HCT116 (cell line): Measurements from ENCODE around the gene NSD2. TPM values are rescaled to one million over a fixed set of nuclear protein-coding genes. Genes with fewer than 3 reads are reported as not detected.

Experiments used
- ATAC-seq: fragments of 200-7000 bp; cut with Tn5 transposase; 2 replicates; pipeline ENCODE4 v1.9.1; 2020; ENCODE audit warnings: mild to moderate bottlenecking, moderate library complexity
- BruUV-seq: library from RNA; stranded (reverse); fragments of 400-500 nt; replicated peaks from 2 replicates; lab custom pipeline; 2021; lab: Mats Ljungman, UMichigan
- CTCF ChIA-PET: fragments of 300-600 bp; sonication (Branson Sonifier 250); formaldehyde crosslinking; loops from one replicate; lab custom pipeline; 2021; ENCODE audit warnings: antibody characterized with exemption; lab: Charles Lee
- POLR2A ChIA-PET: fragments of 300-600, 350-600 bp; sonication (Branson Sonifier 250); formaldehyde crosslinking; loops from one replicate; lab custom pipeline; 2021; ENCODE audit warnings: antibody characterized with exemption; lab: Charles Lee
- RAD21 ChIA-PET, 2 experiments: fragments of 300-600 bp; sonication (Branson Sonifier 250); formaldehyde crosslinking; loops; one replicate each; lab custom pipeline; 2023; ENCODE audit warnings: low total read pairs in 2 of 2; ENCODE audit not compliant: uncharacterized antibody in 2 of 2, unreplicated experiment in 2 of 2, low non-redundant PET in 1 of 2; lab: Charles Lee
- DNase-seq: peaks from one replicate; pipeline ENCODE4 v3.0.0-alpha.2; 2010; ENCODE audit warnings: low read depth, low spot score
- H2AFZ ChIP-seq: fragments of 200-600 bp; shearing (Covaris generic), sonication (generic); 2 replicates; pipeline ENCODE4 v1.6.1; 2017; ENCODE audit warnings: low read depth, mixed run types, mixed read lengths, antibody characterized with exemption, low read length; ENCODE audit not compliant: poor library complexity, severe bottlenecking
- H3K27ac ChIP-seq: 2 replicates; pipeline ENCODE4 v1.5.1; 2012; ENCODE audit warnings: low read depth, low read length
- H3K27me3 ChIP-seq: fragments of 200-600 bp; sonication (generic); 2 replicates; pipeline ENCODE4 v1.6.1; 2016; ENCODE audit warnings: mixed run types, low read length, mixed read lengths; ENCODE audit not compliant: insufficient read depth
- H3K36me3 ChIP-seq, 2 experiments: fragments of 200-500 bp in 1 of 2; fragments of 200-600 bp in 1 of 2; sonication (Bioruptor generic) in 1 of 2; sonication (generic) in 1 of 2; 2 replicates each; pipeline versions ENCODE4 v1.5.1 to v1.6.1; 2014 to 2016; ENCODE audit warnings: low read length in 2 of 2, inconsistent platforms in 1 of 2, mixed read lengths in 1 of 2, mixed run types in 1 of 2; ENCODE audit not compliant: insufficient read depth in 2 of 2, control insufficient read depth in 1 of 2
- H3K4me1 ChIP-seq, 2 experiments: fragments of 200-600 bp in 1 of 2; sonication (generic) in 1 of 2; 2 replicates each; pipeline versions ENCODE4 v1.5.1 to v1.6.1; 2012 to 2017; ENCODE audit warnings: low read length in 2 of 2, inconsistent platforms in 1 of 2, mild to moderate bottlenecking in 1 of 2, mixed read lengths in 1 of 2, mixed run types in 1 of 2, moderate library complexity in 1 of 2; ENCODE audit not compliant: insufficient read depth in 2 of 2, control insufficient read depth in 1 of 2
- H3K4me2 ChIP-seq: fragments of 200-600 bp; sonication (generic); 2 replicates; pipeline ENCODE4 v1.6.1; 2017; ENCODE audit warnings: mixed run types, low read length, mixed read lengths
- H3K4me3 ChIP-seq, 2 experiments: fragments of 200-600 bp in 1 of 2; sonication (generic) in 1 of 2; replicated peaks in 1 of 2; 2 replicates each; pipeline ENCODE4 v1.5.1; 2011 to 2016; ENCODE audit warnings: low read length in 2 of 2, control low read depth in 1 of 2, low read depth in 1 of 2, mild to moderate bottlenecking in 1 of 2, mixed read lengths in 1 of 2, mixed run types in 1 of 2
- H3K79me2 ChIP-seq: fragments of 200-600 bp; sonication (generic); 2 replicates; pipeline ENCODE4 v1.6.1; 2017; ENCODE audit warnings: mild to moderate bottlenecking, mixed run types, low read length, moderate library complexity, mixed read lengths; ENCODE audit not compliant: insufficient read depth
- H3K9ac ChIP-seq: fragments of 200-600 bp; sonication (generic); 2 replicates; pipeline ENCODE4 v1.6.1; 2016; ENCODE audit warnings: low read length, mixed read lengths
- H3K9me2 ChIP-seq: fragments of 200-600 bp; sonication (generic), shearing (Covaris generic); 2 replicates; pipeline ENCODE4 v1.6.1; 2017; ENCODE audit warnings: mixed run types, mild to moderate bottlenecking, moderate library complexity; ENCODE audit not compliant: insufficient read depth
- H3K9me3 ChIP-seq, 2 experiments: fragments of 200-500 bp in 1 of 2; fragments of 200-600 bp in 1 of 2; sonication (Bioruptor generic) in 1 of 2; sonication (generic) in 1 of 2; 2 replicates each; pipeline ENCODE4 v1.6.1; 2014 to 2017; ENCODE audit warnings: low read length in 2 of 2, mixed read lengths in 2 of 2, inconsistent platforms in 1 of 2, low read depth in 1 of 2, mild to moderate bottlenecking in 1 of 2, mixed run types in 1 of 2, moderate library complexity in 1 of 2; ENCODE audit not compliant: control insufficient read depth in 1 of 2, insufficient read depth in 1 of 2
- H4K20me1 ChIP-seq: fragments of 200-600 bp; sonication (generic), shearing (Covaris generic); 2 replicates; pipeline ENCODE4 v1.6.1; 2017; ENCODE audit warnings: mixed run types, mild to moderate bottlenecking, moderate library complexity; ENCODE audit not compliant: insufficient read depth
- ATF3 ChIP-seq: IDR thresholded peaks from 2 replicates; pipeline ENCODE4 v1.6.1; 2012
- CEBPB ChIP-seq: IDR thresholded peaks from 2 replicates; pipeline ENCODE4 v1.6.1; 2012; ENCODE audit warnings: low read depth
- EZH2 ChIP-seq: fragments of 200-600 bp; sonication (generic); IDR thresholded peaks from 2 replicates; pipeline ENCODE4 v1.6.1; 2017; ENCODE audit warnings: antibody characterized with exemption, mixed run types
- EZH2phosphoT487 ChIP-seq: fragments of 200-600 bp; IDR thresholded peaks from 2 replicates; pipeline ENCODE4 v1.6.1; 2018; ENCODE audit warnings: antibody characterized with exemption, borderline replicate concordance
- FOSL1 ChIP-seq: IDR thresholded peaks from 2 replicates; pipeline ENCODE4 v1.6.1; 2012; ENCODE audit warnings: low read depth
- JUND ChIP-seq: IDR thresholded peaks from 2 replicates; pipeline ENCODE4 v1.6.1; 2012
- POLR2A ChIP-seq: IDR thresholded peaks from 2 replicates; pipeline ENCODE4 v1.7.0; 2011; ENCODE audit warnings: borderline replicate concordance; ENCODE audit not compliant: insufficient read depth, insufficient read length; ENCODE audit errors: extremely low read depth
- POLR2AphosphoS5 ChIP-seq: IDR thresholded peaks from 2 replicates; pipeline ENCODE4 v1.6.1; 2011; ENCODE audit warnings: mild to moderate bottlenecking, low read depth, low read length, moderate library complexity
- REST ChIP-seq: IDR thresholded peaks from 2 replicates; pipeline ENCODE4 v1.6.1; 2012; ENCODE audit warnings: low read depth
- SP1 ChIP-seq: IDR thresholded peaks from 2 replicates; pipeline ENCODE4 v1.6.1; 2012; ENCODE audit warnings: low read depth
- ZBTB33 ChIP-seq: IDR thresholded peaks from 2 replicates; pipeline ENCODE4 v1.6.1; 2011; ENCODE audit warnings: mild to moderate bottlenecking, low read length, moderate library complexity; ENCODE audit not compliant: insufficient replicate concordance; ENCODE audit errors: extremely low read depth
- intact Hi-C: fragments of 100-400 bp; cut with micrococcal nuclease; formaldehyde crosslinking; loops from 2 replicates; pipeline ENCODE4 v1.10.0; 2022
- total RNA-seq: library from RNA; stranded (reverse); gene quantifications from one replicate; pipeline ENCODE4 v1.2.1, GENCODE V29; 2021; ENCODE audit not compliant: unreplicated experiment

The NSD2 gene
- total RNA-seq, 1 experiment from 2014 or later = 145 TPM

- ChIA-PET CTCF (interaction anchor here (1.4 kb wide), 1 partner anchor 49 kb away, joined by 3 read pairs; no protein-coding TSS in a partner anchor), RAD21 (interaction anchor here in 1 of 2 experiments (0.6 kb wide), 1 partner anchor 187 kb away, joined by 5 read pairs; no protein-coding TSS in a partner anchor), POLR2A (no interaction called here)
- H3K9me2 ChIP-seq = no peaks in the 10 kb centered on the region
- no TSS peak for BruUV-seq
- DNase-seq (no peak), ATAC-seq (no peak)
- H3K4me2 ChIP-seq = no peak overlapping the region
- H3K36me3 ChIP-seq = peaks cover 5 to 36% of the 10 kb centered on the region in 2 experiments; a peak in 2 of 4 replicates
- H3K9me3 ChIP-seq = no peaks in the 10 kb centered on the region
- TF ChIP-seq EZH2phosphoT487 (no peak), ZBTB33 (no peak), CEBPB (no peak), FOSL1 (no peak), EZH2 (no peak), SP1 (no peak), REST (no peak), POLR2A (no peak), ATF3 (no peak), JUND (no peak), POLR2AphosphoS5 (no peak)
- no peak overlapping the region for H3K4me3 ChIP-seq
- peaks cover 22 to 33% of the 10 kb centered on the region in 2 experiments; a peak in 3 of 4 replicates for H3K4me1 ChIP-seq
- intact Hi-C loops = no loop called here
- H3K79me2 ChIP-seq = peaks cover 90% of the 10 kb centered on the region
- H3K27ac ChIP-seq = no peak overlapping the region
- peaks cover 11% of the 10 kb centered on the region; the same call in 1 of the 2 replicates for H4K20me1 ChIP-seq
- H3K27me3 ChIP-seq = no peaks in the 10 kb centered on the region
- H3K9ac ChIP-seq = no peak overlapping the region
- H2AFZ ChIP-seq = no peak overlapping the region
Measured at GRCh38 chr4:1850276-1850675, 20.9 kb upstream of the NSD2 start.
